HepG2 (cell line): ENCODE data around the gene TBC1D5. TPM values are rescaled to one million over a fixed set of nuclear protein-coding genes. Genes with fewer than 3 reads are reported as not detected.
A peak's percentile ranks its signal among the peaks of the same experiment; 100 is the strongest.

Experiments
- ATAC-seq: fragments of 200-7000 bp; cut with Tn5 transposase; 3 replicates; pipeline ENCODE4 v1.9.1; 2020; ENCODE audit warnings: mild to moderate bottlenecking, moderate library complexity
- BruUV-seq: library from RNA; stranded (reverse); fragments of 400-500 nt; replicated peaks from 2 replicates; lab custom pipeline; 2021; lab: Mats Ljungman, UMichigan
- CTCF ChIA-PET: fragments of 300-600 bp; formaldehyde crosslinking; extraction: SDS; loops from one replicate; lab custom pipeline; 2021; ENCODE audit warnings: low total read pairs, inconsistent platforms, low intra/inter-chr PET ratio; lab: Yijun Ruan, JAX
- POLR2A ChIA-PET: fragments of 350-600 bp; sonication (Branson Sonifier 250); formaldehyde crosslinking; loops from one replicate; lab custom pipeline; 2020; ENCODE audit warnings: antibody characterized with exemption, inconsistent platforms; lab: Yijun Ruan, JAX
- DNase-seq: peaks from one replicate; pipeline ENCODE4 v3.0.0-alpha.2; 2015; ENCODE audit warnings: low spot score
- FAIRE-seq: peaks from 3 replicates; lab custom pipeline; 2011; peaks lifted over from hg19 to GRCh38; lab: Jason Lieb, UNC
- H2AFZ ChIP-seq: one replicate; pipeline ENCODE4 v1.6.1; 2011; ENCODE audit warnings: low read length, inconsistent platforms
- H3K27ac ChIP-seq: fragments of 300-600 bp; 3 replicates; pipeline ENCODE4 v1.8.0; 2011; ENCODE audit warnings: mixed run types, mild to moderate bottlenecking, mixed read lengths, low read length, inconsistent platforms; ENCODE audit not compliant: insufficient read depth; ENCODE audit errors: extremely low read length
- H3K27me3 ChIP-seq, 2 experiments: fragments of 200-600 bp in 1 of 2; 2 replicates in 1 of 2; 3 replicates in 1 of 2; pipeline versions ENCODE4 v1.6.0 to v1.8.0; 2011; ENCODE audit warnings: low read length in 2 of 2, mild to moderate bottlenecking in 2 of 2, moderate library complexity in 2 of 2, inconsistent platforms in 1 of 2; ENCODE audit not compliant: insufficient read depth in 2 of 2, control insufficient read depth in 1 of 2
- H3K36me3 ChIP-seq, 2 experiments: fragments of 200-600 bp in 1 of 2; replicated peaks in 1 of 2; 2 replicates in 1 of 2; 3 replicates in 1 of 2; pipeline versions ENCODE4 v1.5.1 to v1.8.0; 2011; ENCODE audit warnings: low read length in 2 of 2, inconsistent platforms in 1 of 2; ENCODE audit not compliant: insufficient read depth in 2 of 2, control insufficient read depth in 1 of 2
- H3K4me1 ChIP-seq: 2 replicates; pipeline ENCODE4 v1.5.1; 2012; ENCODE audit warnings: low read length, inconsistent platforms; ENCODE audit not compliant: insufficient read depth
- H3K4me2 ChIP-seq: 2 replicates; pipeline ENCODE4 v1.6.0; 2011; ENCODE audit warnings: low read depth, low read length, inconsistent platforms
- H3K4me3 ChIP-seq, 3 experiments: fragments of 200-600 bp in 1 of 3; sonication (generic), shearing (Covaris generic) in 1 of 3; replicated peaks in 1 of 3; 2 replicates each; pipeline ENCODE4 v1.5.1; 2011 to 2016; ENCODE audit warnings: low read length in 3 of 3, inconsistent platforms in 2 of 3, low read depth in 2 of 3, mild to moderate bottlenecking in 2 of 3, control low read depth in 1 of 3, mixed read lengths in 1 of 3; ENCODE audit not compliant: insufficient read depth in 1 of 3
- H3K79me2 ChIP-seq: one replicate; pipeline ENCODE4 v1.6.1; 2011; ENCODE audit warnings: low read length, inconsistent platforms; ENCODE audit not compliant: insufficient read depth
- H3K9ac ChIP-seq: 2 replicates; pipeline ENCODE4 v1.6.0; 2011; ENCODE audit warnings: mild to moderate bottlenecking, low read depth, low read length, inconsistent platforms; ENCODE audit not compliant: insufficient read depth
- H3K9me3 ChIP-seq: 2 replicates; pipeline ENCODE4 v1.5.1; 2012; ENCODE audit warnings: mild to moderate bottlenecking, low read length
- H4K20me1 ChIP-seq: 2 replicates; pipeline ENCODE4 v1.6.0; 2011; ENCODE audit warnings: inconsistent platforms, mild to moderate bottlenecking, low read length, moderate library complexity; ENCODE audit not compliant: insufficient read depth
- ATF7 ChIP-seq, 2 experiments: fragments of 450-650 bp in 1 of 2; sonication (generic) in 1 of 2; formaldehyde crosslinking in 1 of 2; IDR thresholded peaks; 2 replicates each; pipeline versions ENCODE4 v1.4.0 to v1.6.1; 2016 to 2020; ENCODE audit warnings: antibody characterized with exemption in 1 of 2, mild to moderate bottlenecking in 1 of 2, missing genetic modification reagents in 1 of 2
- ZFP37 ChIP-seq: sonication (generic); formaldehyde crosslinking; IDR thresholded peaks from 2 replicates; pipeline ENCODE4 v1.4.0; 2020; ENCODE audit warnings: missing genetic modification reagents, borderline replicate concordance
- WGBS: methylation state at CpG from one replicate; pipeline ENCODE4 v1.1.6; 2017; ENCODE audit warnings: low lambda C conversion rate; 5-methylcytosine and 5-hydroxymethylcytosine counted together
- in situ Hi-C: cut with HindIII; loops from 2 replicates; pipeline ENCODE4 v1.10.0; 2017; ENCODE audit warnings: low pct_unique_long_range_greater_than_20kb; ENCODE audit not compliant: extremely low pct_ligation_motif_present
- intact Hi-C: fragments of 100-400 bp; cut with micrococcal nuclease; formaldehyde crosslinking; loops from one replicate; pipeline ENCODE4 v1.10.0; 2022; ENCODE audit not compliant: unreplicated experiment
- polyA plus RNA-seq, 8 experiments: library from polyadenylated mRNA; depleted of rRNA in 3 of 8; stranded (reverse) in 7 of 8; unstranded in 1 of 8; fragments of >200 nt; fragmentation: Illumina TruSeq in 4 of 8; extraction: Trizol in 4 of 8; gene quantifications; 2 replicates each; pipeline versions ENCODE4 v1.2.1 to v1.2.3, GENCODE V29; 2011 to 2016; ENCODE audit warnings: low read depth in 4 of 8, missing spikeins in 1 of 8, mixed read lengths in 1 of 8; ENCODE audit not compliant: insufficient read depth in 1 of 8
- total RNA-seq, 5 experiments: library from RNA; depleted of rRNA; stranded (reverse); fragments of >200 nt; fragmentation: Illumina TruSeq; extraction: Trizol; gene quantifications; 2 replicates each; pipeline ENCODE4 v1.2.3, GENCODE V29; 2016; ENCODE audit warnings: low read depth in 1 of 5
- TF ChIP-seq, protein P1 (sequence below): sonication (generic); formaldehyde crosslinking; IDR thresholded peaks from 2 replicates; pipeline ENCODE4 v1.4.0; 2020; ENCODE audit warnings: missing genetic modification reagents
- TF ChIP-seq, protein P2 (sequence below): IDR thresholded peaks from 2 replicates; pipeline ENCODE4 v1.6.1; 2016; ENCODE audit warnings: low read depth, control low read depth

TBC1D5 gene
- total and polyA plus RNA-seq, 2 of the 13 experiments (the other 11 are each of a cell fraction or from before 2014, with no cell fraction given): 19.2 to 33.3 TPM

DNA sequence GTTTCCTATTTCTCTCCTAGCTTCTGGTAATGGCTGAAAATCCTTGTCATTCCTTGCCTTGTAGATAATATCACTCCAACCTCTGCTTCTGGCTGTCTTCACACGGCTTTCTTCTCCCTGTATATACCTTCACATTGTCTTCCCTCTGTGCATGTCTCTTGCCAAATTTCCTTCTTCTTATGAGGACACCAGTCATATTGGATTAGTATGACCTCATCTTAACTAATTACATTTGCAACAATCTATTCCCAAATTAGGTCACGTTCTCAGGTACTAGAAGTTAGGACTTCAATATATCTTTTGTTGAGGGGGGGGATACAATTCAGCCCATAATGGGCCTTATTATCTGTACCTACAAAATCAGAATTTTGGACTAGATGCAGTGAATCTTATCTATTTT lies 440.3 kb downstream of the TBC1D5 start:
- DNase-seq (no peak), ATAC-seq (no peak), FAIRE-seq (no peak)
- WGBS: 98% methylated on average over 2 of the region's 2 CpGs
- intact Hi-C loops (no loop called here), in situ Hi-C loops (no loop called here)
- Histone ChIP-seq H3K4me2 (no peak overlapping the region), H3K79me2 (no peaks in the 10 kb centered on the region), H3K9me3 (no peaks in the 10 kb centered on the region), H3K4me1 (no peaks in the 10 kb centered on the region), H4K20me1 (no peaks in the 10 kb centered on the region), H3K36me3 (no peaks in the 10 kb centered on the region), H3K9ac (no peak overlapping the region), H3K27ac (no peak overlapping the region), H3K4me3 (no peak overlapping the region), H2AFZ (no peak overlapping the region), H3K27me3 (no peaks in the 10 kb centered on the region)
- TF ChIP-seq ATF7 (IDR thresholded peaks at IDR 0.05) (peak; percentile 65), ATF7 (CRISPR knock-in tag; IDR thresholded peaks at IDR 0.05) (no peak), ZFP37 (CRISPR knock-in tag) (no peak)
- TF ChIP-seq, protein P1, sequence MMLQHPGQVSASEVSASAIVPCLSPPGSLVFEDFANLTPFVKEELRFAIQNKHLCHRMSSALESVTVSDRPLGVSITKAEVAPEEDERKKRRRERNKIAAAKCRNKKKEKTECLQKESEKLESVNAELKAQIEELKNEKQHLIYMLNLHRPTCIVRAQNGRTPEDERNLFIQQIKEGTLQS (CRISPR knock-in tag): no peak
- ChIA-PET POLR2A (no interaction called here), CTCF (no interaction called here)
- BruUV-seq: no TSS peak

GRCh38 chr3:17301271-17301670 lies 441.2 kb downstream of the TBC1D5 start:
- H3K27me3 ChIP-seq: no peaks in the 10 kb centered on the region
- no TSS peak for BruUV-seq
- FAIRE-seq: no peak
- H3K9me3 ChIP-seq: no peaks in the 10 kb centered on the region
- no peaks in the 10 kb centered on the region for H3K36me3 ChIP-seq
- no peak for DNase-seq
- no peak for ATAC-seq
- no peak overlapping the region for H3K9ac ChIP-seq
- CTCF ChIA-PET: no interaction called here
- WGBS: 83% methylated on average over 2 of the region's 2 CpGs
- no peak overlapping the region for H3K27ac ChIP-seq
- TF ChIP-seq, protein P2, sequence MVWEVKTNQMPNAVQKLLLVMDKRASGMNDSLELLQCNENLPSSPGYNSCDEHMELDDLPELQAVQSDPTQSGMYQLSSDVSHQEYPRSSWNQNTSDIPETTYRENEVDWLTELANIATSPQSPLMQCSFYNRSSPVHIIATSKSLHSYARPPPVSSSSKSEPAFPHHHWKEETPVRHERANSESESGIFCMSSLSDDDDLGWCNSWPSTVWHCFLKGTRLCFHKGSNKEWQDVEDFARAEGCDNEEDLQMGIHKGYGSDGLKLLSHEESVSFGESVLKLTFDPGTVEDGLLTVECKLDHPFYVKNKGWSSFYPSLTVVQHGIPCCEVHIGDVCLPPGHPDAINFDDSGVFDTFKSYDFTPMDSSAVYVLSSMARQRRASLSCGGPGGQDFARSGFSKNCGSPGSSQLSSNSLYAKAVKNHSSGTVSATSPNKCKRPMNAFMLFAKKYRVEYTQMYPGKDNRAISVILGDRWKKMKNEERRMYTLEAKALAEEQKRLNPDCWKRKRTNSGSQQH (CRISPR knock-in tag): no peak
- POLR2A ChIA-PET: no interaction called here
- no peak overlapping the region for H2AFZ ChIP-seq
- no peaks in the 10 kb centered on the region for H3K79me2 ChIP-seq
- in situ Hi-C loops: no loop called here
- intact Hi-C loops: no loop called here
- H3K4me1 ChIP-seq: no peaks in the 10 kb centered on the region
- H3K4me2 ChIP-seq: no peak overlapping the region
- H4K20me1 ChIP-seq: no peaks in the 10 kb centered on the region
- no peak overlapping the region for H3K4me3 ChIP-seq
